Left ventricle myocardium superior (tissue), 1 donor: Measurements from ENCODE around the gene UBR3. TPM values are rescaled to one million over a fixed set of nuclear protein-coding genes. Genes with fewer than 3 reads are reported as not detected.
"Not testable (repeated sequence)": the region's sequence is repeated elsewhere in the genome, so short reads cannot be mapped to it uniquely, and the experiment has no call there.

ENCODE experiments used
- ATAC-seq: fragments of 200-7000 bp; cut with Tn5 transposase; one replicate; pipeline ENCODE4 v1.9.1; 2020; ENCODE audit warnings: mild to moderate bottlenecking, moderate library complexity
- DNase-seq: peaks from one replicate; pipeline ENCODE4 v3.0.0-alpha.2; 2020
- intact Hi-C: fragments of 100-400 bp; cut with micrococcal nuclease; formaldehyde crosslinking; loops from one replicate; pipeline ENCODE4 v1.11.0; 2022
- total RNA-seq: library from RNA; stranded (reverse); fragmentation: NEBNext Ultra II Directional; extraction: Animal tissue kit (Norgen Biotek cat#: 25700); gene quantifications from one replicate; pipeline ENCODE4 v1.2.1, GENCODE V29; 2021
- donor health status: DM: no; HTN: yes; CAD: no; lungs with severe emphysema.

UBR3 gene
- total RNA-seq, 1 donor from 2014 or later = 127 TPM

GRCh38 chr2:169855281-169856258 is 28.3 kb downstream of the UBR3 start:
- DNase-seq, intact Hi-C loops: not testable (repeated sequence)

DNA sequence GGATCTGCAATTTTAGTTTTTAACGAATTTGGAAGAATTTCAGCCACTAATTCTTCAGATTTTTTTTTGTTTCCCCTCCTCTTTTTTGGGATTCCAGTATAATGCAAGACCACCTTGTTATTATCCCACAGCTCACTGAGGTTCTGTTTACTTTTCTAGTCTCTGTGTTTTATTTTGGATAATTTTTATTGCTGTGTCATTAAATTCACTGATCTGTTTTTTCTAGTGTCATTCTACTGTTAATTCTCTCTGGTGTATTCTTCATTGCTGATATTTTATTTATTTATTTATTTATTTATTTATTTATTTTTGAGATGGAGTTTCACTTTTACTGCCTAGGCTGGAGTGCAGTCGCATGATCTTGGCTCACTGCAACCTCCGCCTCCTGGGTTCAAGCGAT is 32.2 kb downstream of the UBR3 start:
- intact Hi-C loops = no loop called here
- no peak for ATAC-seq

More at GRCh38 chr2:169855281-169856258, 28.3 kb downstream of the UBR3 start:
- not testable (repeated sequence) for ATAC-seq

DNA sequence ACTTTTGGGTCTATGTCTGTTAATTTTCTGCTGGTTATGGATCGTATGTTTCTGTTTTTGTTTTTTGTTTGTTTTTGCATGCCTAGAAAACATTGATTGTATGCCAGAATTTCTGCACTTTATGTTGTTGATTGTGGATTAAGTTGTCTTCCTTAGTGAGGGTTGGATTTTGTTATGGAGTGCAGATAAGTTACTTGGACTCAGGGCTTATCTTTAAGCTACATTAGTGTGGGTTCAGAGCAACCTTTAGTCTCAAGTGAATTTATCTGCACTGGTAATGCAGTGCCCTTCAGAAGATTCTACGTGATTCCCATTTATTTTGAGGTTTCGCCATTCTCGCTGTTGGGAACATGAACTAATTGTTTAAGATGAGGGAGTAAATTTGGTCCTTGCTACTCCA is 32.9 kb downstream of the UBR3 start:
- intact Hi-C loops = no loop called here
- ATAC-seq (no peak), DNase-seq (no peak)

More for the DNA sequence above, 32.2 kb downstream of the UBR3 start:
- DNase-seq = no peak

DNA sequence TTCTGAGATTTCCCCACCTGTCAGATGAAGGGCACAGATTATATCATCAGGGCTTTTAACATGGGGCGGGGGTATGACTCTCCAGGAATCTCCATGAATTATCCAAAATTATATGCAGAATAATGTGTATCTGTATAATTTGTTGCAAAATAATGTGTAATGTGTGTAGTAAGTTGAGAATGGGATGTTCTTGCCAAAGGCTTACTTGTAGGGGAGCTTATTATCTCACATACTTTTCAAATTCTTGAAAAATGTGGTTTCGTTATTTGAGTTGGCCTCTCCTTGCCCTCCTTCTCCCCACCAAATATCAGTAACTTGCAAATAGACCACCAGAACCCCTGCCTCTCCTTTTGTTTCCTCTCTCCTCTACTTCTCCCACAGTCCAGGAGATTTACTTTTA is 35.6 kb downstream of the UBR3 start:
- intact Hi-C loops = no loop called here
- no peak for ATAC-seq
- no peak for DNase-seq

DNA sequence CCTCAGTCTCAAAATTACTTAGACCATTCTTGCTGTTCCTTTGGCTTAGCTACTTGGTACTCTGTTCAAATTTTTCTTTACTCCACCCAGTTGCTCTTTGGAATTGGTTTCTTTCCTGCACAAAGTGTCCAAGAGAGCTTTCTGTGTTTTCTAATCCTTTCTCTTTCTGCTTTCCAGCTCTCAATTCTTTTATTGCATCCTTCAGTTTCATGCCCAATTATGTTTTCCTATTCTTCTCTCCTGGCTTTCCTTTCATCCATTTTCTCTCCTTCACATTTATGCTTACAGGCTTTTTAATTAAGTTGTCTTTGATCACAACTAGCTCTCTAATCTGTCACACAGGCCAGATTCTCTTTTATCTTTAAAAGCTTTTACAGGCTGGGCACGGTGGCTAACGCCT is 38.2 kb downstream of the UBR3 start:
- intact Hi-C loops = no loop called here
- no peak for ATAC-seq
- no peak for DNase-seq

DNA sequence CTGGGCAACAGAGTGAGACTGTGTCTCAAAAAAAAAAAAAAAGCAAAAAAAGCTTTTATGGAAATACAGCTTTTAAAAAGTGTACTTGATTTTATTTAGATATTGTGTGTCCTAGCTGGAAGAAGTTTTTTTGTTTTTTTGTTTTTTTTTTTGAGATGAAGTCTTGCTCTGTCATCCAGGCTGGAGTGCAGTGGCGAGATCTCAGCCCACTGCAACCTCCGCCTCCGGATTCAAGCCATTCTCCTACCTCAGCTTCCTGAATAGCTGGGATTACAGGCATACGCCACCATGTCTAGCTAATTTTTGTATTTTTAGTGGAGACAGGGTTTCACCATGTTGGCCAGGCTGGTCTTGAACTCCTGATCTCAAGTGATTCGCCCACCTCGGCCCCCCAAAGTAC is 39.0 kb downstream of the UBR3 start:
- intact Hi-C loops, DNase-seq, ATAC-seq: not testable (repeated sequence)

DNA sequence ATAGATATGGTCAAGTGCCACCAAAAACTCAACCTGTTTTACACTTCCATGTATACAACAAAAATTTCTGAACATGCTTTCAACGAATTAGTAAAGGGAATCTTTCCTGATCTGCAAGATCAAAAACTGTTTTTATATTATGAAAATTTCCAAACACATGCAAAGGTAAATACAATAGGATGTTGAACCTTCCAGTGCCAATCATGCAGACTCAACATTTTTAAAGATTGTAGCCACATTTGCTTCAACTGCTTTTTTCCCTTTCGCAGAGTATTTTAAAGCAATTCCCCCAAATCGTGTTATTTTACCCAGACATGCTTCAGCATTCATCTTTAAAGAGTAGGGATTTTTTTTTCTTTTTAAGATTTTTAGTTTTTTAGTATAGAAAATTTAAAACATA is 40.3 kb downstream of the UBR3 start:
- DNase-seq (no peak), ATAC-seq (no peak)
- intact Hi-C loops = no loop called here

- no peak for DNase-seq
- intact Hi-C loops = no loop called here
- no peak for ATAC-seq
These were observed 41.7 kb downstream of the UBR3 start for GRCh38 chr2:169868951-169869350.

DNA sequence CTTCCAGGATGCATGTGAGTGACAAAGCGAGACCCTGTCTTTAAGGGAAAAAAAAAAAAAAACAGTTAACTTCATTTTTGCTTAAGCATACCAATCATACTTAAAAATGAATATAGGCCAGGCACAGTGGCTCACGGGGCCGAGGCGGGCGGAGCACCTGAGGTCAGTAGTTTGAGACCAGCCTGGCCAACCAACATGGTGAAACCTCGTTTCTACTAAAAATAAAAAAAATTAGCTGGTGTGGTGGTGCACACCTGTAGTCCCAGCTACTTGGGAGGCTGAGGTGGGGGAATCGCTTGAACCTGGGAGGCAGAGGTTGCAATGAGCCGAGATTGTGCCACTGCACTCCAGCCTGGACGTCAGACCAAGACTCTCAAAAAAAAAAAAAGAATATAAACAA is 44.1 kb downstream of the UBR3 start:
- not testable (repeated sequence) for ATAC-seq, DNase-seq
- intact Hi-C loops = loop anchor here (10.0 kb wide), 1 partner anchor 47 kb away; the partner anchor contains the start of genes METTL5 and UBR3

DNA sequence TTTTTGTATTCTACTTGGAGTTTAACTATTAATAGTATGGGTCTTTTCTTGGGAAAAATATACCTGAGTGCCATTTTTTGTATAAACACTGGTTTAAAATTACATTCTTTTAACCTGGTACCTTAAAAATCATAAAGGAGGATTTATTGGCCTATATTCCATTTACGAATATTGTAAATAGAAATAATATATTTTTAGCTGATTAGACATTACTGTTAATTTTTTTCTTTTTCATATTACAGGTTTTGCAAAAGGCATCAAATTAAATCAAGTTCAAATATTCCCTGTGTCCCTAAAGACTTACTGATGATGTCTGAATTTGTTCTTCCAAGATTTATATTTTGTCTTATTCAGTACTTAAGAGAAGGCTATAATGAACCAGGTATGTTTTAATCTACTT is 44.7 kb downstream of the UBR3 start:
- ATAC-seq (no peak), DNase-seq (no peak)
- intact Hi-C loops = loop anchor here (10.0 kb wide), 1 partner anchor 47 kb away; the partner anchor contains the start of genes METTL5 and UBR3

- peak; percentile 59 for ATAC-seq
- intact Hi-C loops = loop anchor here (10.0 kb wide), 1 partner anchor 53 kb away; the partner anchor contains the start of genes METTL5 and UBR3
These were observed 50.1 kb downstream of the UBR3 start for GRCh38 chr2:169877398-169877797.

DNA sequence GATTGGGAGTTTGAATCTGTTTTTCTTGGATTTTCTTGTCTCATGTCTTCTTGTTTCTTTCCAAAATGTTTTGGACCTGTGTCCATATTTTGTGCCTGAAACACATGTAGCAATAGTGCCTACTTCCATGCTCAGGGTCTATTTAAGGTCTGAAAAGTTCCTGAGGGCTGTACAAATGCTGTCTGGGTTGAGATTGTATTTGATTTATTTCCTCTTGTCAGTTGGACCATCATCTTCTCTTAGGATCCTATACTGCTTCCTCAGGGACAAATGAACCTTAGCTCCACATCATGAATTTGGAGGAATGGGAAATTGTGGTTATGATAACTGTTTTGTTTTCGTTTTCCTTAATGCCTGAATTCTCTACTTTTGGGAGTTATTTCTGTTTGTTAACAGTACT is 59.9 kb downstream of the UBR3 start:
- ATAC-seq = no peak

More at GRCh38 chr2:169877398-169877797, 50.1 kb downstream of the UBR3 start:
- DNase-seq = no peak

GRCh38 chr2:169891593-169892298 is 64.5 kb downstream of the UBR3 start:
- no peak for DNase-seq
- intact Hi-C loops = no loop called here
- ATAC-seq = peak; percentile 38

More for the DNA sequence above, 59.9 kb downstream of the UBR3 start:
- intact Hi-C loops = no loop called here
- no peak for DNase-seq

DNA sequence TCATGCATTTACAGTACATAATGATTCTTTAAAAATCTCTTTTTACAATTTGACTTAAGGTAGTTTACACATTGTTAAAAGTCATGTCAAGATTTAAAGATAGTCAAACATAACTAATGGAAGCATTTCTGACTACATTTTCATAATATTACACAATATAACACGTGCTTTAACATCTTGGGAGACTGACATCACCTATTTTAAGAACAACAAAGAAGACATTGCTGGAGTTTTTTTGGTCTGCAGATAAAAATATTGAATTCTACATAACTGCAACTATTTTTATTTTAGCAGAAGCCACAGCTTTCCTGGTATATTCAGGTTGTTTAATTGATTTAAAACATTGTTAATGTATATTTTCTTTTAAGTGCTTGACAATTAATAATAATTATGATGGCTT is 65.7 kb downstream of the UBR3 start:
- intact Hi-C loops = no loop called here
- DNase-seq = no peak
- ATAC-seq = no peak

- no peak for ATAC-seq
- no peak for DNase-seq
- intact Hi-C loops = no loop called here
These were observed 68.2 kb downstream of the UBR3 start for GRCh38 chr2:169895294-169895985.

GRCh38 chr2:169897834-169898233 is 70.6 kb downstream of the UBR3 start:
- ATAC-seq = no peak
- no peak for DNase-seq
- intact Hi-C loops = no loop called here

DNA sequence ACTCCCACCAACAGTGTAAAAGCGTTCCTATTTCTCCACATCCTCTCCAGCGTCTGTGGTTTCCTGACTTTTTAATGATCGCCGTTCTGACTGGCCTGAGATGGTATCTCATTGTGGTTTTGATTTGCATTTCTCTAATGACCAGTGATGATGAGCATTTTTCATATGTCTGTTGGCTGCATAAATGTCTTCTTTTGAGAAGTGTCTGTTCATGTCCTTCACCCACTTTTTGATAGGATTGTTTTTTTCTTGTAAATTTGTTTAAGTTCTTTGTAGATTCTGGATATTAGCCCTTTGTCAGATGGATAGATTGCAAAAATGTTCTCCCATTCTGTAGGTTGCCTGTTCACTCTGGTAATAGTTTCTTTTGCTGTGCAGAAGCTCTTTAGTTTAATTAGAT is 72.8 kb downstream of the UBR3 start:
- DNase-seq, ATAC-seq, intact Hi-C loops: not testable (repeated sequence)

DNA sequence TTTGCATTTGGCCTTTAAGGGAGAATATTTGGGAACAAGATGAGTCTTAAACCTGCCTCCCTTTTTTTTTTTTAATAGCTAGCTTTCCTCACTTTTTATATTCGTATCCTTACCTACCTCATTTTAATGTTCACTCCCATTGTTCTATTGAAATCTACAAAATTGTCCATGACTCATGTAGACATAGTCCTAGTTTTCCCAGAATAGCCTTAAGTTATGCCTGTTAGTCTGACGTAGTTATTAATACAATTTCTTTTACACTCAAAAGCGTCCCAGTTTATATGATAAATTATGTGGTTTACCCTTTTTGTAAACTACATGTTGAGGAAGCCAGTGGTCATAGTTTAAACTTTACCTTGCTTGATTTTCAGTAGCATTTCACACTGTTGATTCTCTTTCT is 73.4 kb downstream of the UBR3 start:
- ATAC-seq = no peak
- intact Hi-C loops = no loop called here
- no peak for DNase-seq

GRCh38 chr2:169906731-169907130 is 79.5 kb downstream of the UBR3 start:
- ATAC-seq (no peak), DNase-seq (no peak)
- intact Hi-C loops = no loop called here
